Right forelimb (tissue), 1 donor: Measurements from ENCODE around the gene MAK.
"Not testable (repeated sequence)": the region's sequence is repeated elsewhere in the genome, so short reads cannot be mapped to it uniquely, and the experiment has no call there.

ENCODE experiments used
- DNase-seq: peaks from one replicate; pipeline ENCODE4 v3.0.0-alpha.2; 2018

The MAK gene

GRCh38 chr6:10771371-10771894 lies 66.9 kb downstream of the MAK start:
- DNase-seq, result no peak

DNA sequence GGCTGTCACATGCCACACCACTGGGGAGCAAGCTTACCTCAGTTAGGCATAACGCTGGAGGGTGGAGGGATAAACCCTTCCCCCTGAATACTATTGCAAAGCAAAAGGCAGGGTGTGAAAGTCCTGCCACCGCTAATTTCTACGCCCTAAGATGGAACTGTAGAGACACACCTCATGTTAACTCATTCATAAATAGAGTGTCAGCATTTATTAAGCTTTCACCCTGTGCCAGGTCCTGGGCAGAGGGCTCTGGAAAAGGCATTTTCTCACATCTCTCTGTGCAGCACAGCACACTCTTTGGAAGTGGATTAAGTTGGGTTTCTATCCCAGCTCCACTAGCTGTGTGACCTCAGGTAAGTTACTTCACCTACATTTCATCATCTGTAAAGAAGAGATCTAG lies 68.9 kb downstream of the MAK start:
- DNase-seq, result no peak

DNA sequence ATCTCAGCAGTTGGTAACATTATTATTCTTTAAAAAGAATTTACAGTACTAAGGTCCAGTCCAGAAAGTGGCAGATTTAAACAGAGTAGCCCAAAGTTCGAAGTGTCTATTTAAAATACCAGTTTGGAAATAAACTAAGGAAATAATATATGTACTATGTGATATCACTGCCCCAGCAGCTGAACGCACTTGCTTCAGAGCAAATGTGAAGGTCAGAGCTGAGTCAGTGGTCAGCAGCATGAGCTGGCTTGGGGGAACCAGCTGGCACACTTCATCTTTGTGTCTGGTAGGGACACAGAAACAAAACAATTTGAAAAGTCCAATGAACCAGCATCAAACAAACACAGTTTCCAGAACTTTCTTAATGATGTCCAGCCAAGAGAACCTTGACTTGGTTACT lies 75.3 kb downstream of the MAK start:
- no peak for DNase-seq

GRCh38 chr6:10759884-10760329 lies 78.4 kb downstream of the MAK start:
- no peak for DNase-seq

GRCh38 chr6:10759312-10759839 lies 79.0 kb downstream of the MAK start:
- no peak for DNase-seq

- DNase-seq, result no peak
These were observed 82.3 kb downstream of the MAK start for GRCh38 chr6:10756085-10756484.

- not testable (repeated sequence) for DNase-seq
These were observed 86.6 kb downstream of the MAK start for GRCh38 chr6:10751757-10752156.

- not testable (repeated sequence) for DNase-seq
These were observed 87.8 kb downstream of the MAK start for GRCh38 chr6:10750568-10750967.

DNA sequence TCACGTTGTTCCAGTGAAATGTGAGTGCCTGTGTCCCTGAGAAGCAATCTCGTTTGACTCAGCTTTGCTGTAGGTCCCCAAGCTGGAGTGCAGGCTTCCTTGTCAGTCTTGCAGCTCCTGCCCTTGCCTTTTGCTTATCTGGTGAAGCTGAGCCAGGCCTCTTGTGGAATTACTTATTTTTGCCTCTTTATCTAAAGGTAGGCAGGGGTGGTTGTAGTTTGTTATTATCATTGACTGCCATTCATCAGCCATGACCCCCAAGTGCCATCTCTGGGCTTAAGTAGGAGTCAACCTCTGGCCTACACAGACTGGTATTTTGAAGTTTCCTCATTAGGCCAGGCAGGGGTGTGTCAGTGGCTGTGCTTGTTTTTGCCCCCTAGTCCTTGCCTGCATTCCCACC lies 88.6 kb downstream of the MAK start:
- DNase-seq, result no peak

DNA sequence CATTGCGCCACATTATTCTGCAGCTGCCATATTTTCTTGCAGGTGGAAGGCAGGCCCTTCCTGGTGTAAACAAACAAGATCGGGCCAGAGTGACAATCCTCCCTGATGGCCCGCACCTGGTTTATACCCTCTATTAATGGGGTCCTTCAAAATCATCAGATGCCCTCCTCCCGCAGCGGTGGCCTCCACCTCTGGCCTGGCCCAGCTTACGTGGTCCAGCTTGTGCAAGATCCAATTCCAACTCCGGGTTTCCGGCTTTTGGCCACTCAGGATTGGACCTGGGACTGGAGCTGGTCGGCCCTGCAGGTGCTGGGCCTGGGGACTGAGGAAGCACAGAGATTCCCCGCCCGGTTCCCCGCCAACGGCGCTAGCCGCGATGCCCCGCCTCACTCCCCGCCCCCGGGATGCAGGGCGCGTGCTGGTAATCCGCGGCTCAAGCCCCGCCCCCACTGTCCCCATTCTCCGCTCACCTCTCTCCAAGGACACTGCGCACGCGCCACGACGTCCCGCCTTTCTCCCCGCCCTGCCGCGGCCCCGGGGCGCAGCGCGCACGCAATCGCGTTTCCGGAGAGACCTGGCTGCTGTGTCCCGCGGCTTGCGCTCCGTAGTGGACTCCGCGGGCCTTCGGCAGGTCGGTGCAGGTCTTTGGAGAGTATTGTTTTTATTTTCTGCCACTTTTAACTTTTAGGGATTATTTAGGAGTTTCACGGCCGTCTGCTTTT lies 90.9 kb downstream of the MAK start, which contains the start of gene TMEM14B:
TMEM14B (plus strand) TSS at position 555 of the 722 bp plus-strand sequence. CDS start 1,441 bp downstream, outside the sequence.
- DNase-seq, result peak; percentile 99

DNA sequence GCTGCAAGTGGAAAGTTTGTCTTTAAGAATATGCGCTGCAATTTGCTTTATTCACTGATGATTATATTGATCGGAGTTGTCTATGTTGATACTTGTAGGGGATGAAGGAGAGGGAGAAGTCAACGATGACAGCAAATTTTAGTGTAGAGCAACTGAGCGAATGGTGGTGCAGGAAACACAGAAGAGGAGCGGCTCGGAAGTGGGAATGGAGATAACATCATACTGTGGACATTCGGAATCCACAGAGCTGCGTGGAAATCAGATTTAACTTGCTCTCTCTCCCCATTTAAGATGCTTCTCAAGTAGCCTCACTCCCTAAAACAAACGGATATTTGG lies 91.5 kb downstream of the MAK start:
- DNase-seq, result no peak

GRCh38 chr6:10745116-10745515 lies 93.2 kb downstream of the MAK start:
- DNase-seq, result no peak

GRCh38 chr6:10743515-10743914 lies 94.8 kb downstream of the MAK start:
- no peak for DNase-seq

DNA sequence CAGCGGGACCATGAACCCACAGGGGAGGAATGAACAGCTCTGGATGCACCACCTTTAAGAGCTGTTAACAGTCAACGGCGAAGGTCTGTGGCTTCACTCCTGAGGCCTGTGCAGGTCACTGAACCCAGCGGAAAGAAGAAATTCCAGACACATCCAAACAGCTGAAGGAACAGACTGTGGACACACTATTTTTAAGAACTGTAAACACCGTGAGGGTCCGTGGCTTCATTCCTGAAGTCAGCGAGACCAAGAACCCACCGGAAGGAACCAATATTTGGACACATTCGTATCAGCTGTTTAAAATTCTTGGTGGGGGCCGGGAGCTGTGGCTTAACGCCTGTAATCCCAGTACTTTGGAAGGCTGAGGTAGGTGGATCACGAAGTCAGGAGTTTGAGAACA lies 96.1 kb downstream of the MAK start:
- no peak for DNase-seq

DNA sequence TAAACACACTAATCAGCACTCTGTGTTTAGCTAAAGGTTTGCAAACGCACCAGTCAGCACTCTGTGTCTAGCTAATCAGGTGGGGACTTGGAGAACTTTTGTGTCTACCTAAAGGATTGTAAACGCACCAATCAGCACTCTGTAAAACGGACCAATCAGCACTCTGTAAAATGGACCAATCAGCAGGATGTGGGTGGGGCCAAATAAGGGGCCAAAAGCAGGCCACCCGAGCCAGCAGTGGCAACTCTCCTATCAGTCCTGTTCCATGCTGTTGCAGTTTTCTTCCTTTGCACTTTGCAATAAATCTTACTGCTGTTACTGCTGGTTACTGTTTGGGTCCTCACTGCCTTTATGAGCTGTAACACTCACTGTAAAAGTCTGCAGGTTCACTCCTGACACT lies 96.7 kb downstream of the MAK start:
- DNase-seq, result not testable (repeated sequence)

DNA sequence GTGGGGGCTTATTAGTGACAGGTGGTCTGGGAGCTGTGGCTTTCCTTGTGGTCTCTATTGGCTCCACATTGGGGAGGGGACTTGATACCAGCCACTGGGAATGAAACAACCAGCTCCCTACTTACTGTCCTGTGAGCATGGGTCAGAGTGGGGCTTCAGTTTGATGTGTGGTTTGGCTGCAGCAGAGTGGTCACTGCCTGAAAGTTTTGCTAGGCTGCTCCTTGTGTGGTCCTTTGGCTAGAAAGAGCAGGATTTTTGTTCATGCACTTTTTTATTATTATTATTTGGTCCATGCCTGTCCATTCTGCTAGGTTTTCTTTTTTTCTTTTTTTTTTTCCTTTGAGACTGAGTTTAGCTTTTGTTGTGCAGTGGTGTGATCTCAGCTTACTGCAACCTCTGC lies 98.3 kb downstream of the MAK start:
- no peak for DNase-seq

DNA sequence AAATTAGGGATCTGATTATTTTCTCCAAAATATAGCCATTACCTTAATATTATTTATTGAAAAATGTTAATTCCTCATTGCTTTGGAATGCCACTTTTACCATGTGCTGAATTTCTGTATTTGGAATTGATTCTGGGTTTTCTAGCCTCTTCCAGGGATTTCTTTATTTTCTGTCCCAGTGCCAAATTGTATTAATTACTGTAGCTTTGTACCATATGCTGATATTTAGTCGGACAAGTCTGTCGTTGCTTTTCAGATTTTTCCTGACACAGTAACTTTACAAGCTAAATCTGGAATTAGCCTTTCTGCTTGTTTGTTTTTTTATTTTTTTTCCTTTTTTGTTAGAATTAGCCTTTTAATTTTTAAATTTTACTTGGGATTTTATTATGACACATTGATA lies 101.6 kb downstream of the MAK start:
- DNase-seq, result no peak

DNA sequence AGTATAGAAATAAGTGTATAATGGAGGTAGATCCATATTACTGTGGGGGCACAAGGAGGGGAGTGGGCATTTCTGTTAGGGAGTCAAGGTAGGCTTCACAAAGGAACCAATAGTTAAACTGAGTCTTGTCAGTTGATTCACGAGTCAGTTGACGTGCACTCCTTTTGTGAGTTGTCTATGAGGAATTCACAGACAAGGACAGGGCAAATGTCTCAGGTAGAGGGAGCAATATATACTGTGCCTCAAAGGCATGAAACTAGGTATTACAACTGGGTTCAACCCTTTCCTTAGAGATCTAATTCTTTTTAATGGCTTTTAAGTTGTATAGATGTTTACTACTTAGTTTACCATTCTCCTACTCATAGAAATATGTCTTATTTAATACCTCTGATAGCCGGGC lies 104.5 kb downstream of the MAK start:
- DNase-seq, result no peak

- DNase-seq, result no peak
These were observed 105.1 kb downstream of the MAK start for GRCh38 chr6:10733151-10733715.

DNA sequence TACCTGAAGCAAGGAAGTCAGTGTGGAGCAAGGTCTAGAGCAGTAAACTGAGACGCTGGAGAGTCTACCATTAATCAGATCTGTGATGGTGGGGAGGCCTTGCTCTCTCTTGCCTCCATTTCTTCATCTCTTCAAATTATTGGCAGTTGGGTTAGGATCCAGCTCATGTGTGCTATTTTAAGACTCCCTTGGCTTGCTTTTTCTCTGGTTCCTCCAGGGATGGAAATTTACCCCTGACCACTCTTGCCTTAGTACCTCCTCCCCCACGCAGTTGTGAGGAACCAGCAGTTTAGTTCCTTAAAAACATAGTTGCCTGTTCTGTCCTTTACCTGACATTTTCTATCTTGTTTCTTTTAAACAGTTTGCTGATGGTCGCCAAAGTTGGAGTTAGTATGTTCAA lies 108.1 kb downstream of the MAK start:
- DNase-seq, result no peak

DNA sequence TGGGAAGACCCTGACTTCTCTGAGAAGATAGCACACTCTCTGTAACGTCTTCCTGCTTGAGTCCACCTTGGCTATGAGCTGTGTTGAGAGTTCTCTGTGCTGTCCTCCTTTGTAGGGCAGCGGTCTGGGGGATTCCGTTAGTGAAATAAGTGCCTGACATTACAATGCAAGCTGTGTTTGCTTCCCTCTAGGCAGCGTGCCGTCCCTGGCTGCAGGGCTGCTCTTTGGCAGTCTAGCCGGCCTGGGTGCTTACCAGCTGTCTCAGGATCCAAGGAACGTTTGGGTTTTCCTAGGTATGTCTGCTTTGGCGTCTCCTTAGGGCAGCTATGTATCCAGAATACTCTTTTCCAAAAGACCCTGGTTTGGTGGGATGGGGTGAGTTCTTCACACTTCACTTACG lies 112.6 kb downstream of the MAK start:
- no peak for DNase-seq

DNA sequence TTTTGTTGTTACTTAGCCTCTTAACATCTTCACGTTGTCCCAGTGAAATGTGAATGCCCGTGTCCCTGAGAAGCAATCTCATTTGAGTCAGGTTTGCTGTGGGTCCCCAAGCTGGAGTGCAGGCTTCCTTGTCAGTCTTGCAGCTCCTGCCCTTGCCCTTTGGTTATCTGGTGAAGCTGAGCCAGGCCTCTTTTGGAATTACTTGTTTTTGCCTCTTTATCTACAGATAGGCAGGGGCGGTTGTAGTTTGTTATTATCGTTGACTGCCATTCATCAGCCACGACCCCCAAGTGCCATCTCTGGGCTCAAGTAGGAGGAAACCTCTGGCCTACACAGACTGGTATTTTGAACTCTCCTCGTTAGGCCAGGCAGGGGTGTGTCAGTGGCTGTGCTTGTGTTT lies 113.3 kb downstream of the MAK start:
- DNase-seq, result no peak

DNA sequence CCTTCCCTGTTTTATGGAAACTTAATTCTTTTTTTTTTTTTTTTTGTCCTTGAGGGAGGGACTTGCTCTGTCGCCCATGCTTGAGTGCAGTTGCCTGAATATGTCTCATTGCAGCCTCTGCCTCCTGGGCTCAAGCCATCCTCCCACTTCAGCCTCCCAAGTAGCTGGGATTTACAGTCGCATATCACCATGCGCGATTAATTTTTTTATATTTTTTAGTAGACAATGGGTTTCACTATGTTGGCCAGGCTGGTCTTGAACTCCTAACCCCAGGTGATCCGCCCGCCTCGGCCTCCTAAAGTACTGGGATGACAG lies 114.8 kb downstream of the MAK start:
- no peak for DNase-seq

DNA sequence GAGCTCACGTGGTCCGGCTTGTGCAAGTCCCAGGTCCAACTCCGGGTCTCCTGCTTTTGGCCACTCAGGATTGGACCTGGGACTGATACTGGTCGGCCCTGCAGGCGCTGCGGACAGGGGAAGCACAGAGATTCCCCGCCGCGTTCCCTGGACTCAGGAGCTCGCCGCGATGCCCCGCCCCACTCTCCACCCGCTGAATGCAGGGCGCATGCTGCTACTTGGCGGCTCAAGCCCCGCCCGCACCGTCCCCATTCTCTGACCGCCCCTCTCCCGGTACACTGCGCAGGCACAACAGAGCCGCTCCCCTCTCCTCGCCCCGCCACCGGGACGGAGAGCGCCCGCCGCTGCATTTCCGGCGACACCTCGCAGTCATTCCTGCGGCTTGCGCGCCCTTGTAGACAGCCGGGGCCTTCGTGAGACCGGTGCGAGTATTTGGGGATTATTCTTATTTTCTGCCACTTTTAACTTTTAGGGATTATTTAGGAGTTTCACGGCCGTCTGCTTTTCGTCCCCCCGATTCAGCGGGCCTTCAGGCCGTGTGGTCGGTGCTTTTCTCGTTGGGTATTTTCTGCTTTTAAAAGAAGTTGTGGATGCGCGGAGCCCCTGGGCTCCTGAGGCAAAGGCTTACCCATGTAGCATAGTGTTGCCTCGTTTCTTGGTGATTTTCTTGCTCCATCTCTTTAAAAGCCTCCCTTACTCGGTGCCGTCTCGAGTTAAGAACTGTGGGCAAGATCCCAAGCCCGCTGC lies 115.3 kb downstream of the MAK start, which contains the start of gene TMEM14C:
TMEM14C (plus strand) TSS at position 251 of the 747 bp plus-strand sequence. CDS start 1,544 bp downstream, outside the sequence.
- DNase-seq, result peak; percentile 97
